GM23248 (cell line): Measurements from ENCODE around the gene TCF4. TPM values are rescaled to one million over a fixed set of nuclear protein-coding genes. Genes with fewer than 3 reads are reported as not detected.

Source experiments
- DNase-seq: peaks from one replicate; pipeline ENCODE4 v3.0.0-alpha.2; 2015
- H2AFZ ChIP-seq: fragments of 200-600 bp; sonication (generic); 2 replicates; pipeline ENCODE4 v1.6.1; 2016; ENCODE audit warnings: antibody characterized with exemption
- H3F3A ChIP-seq: fragments of 200-600 bp; sonication (generic); 2 replicates; pipeline ENCODE4 v1.6.1; 2016; ENCODE audit warnings: mild to moderate bottlenecking, antibody characterized with exemption, mixed run types; ENCODE audit not compliant: insufficient read depth
- H3K27ac ChIP-seq: fragments of 200-600 bp; sonication (generic); 2 replicates; pipeline ENCODE4 v1.5.1; 2016; ENCODE audit warnings: mild to moderate bottlenecking
- H3K27me3 ChIP-seq: fragments of 200-600 bp; sonication (generic); replicated peaks from 2 replicates; pipeline ENCODE4 v1.6.1; 2016; ENCODE audit warnings: mild to moderate bottlenecking; ENCODE audit not compliant: insufficient read depth
- H3K36me3 ChIP-seq: fragments of 200-600 bp; sonication (generic); 2 replicates; pipeline ENCODE4 v1.6.1; 2016; ENCODE audit warnings: low read depth, mild to moderate bottlenecking
- H3K4me1 ChIP-seq: fragments of 200-600 bp; sonication (generic); 2 replicates; pipeline ENCODE4 v1.6.1; 2016; ENCODE audit warnings: mild to moderate bottlenecking; ENCODE audit not compliant: insufficient read depth
- H3K4me2 ChIP-seq: fragments of 200-600 bp; sonication (generic); one replicate; pipeline ENCODE4 v1.6.1; 2016; ENCODE audit warnings: mild to moderate bottlenecking; ENCODE audit not compliant: unreplicated experiment
- H3K4me3 ChIP-seq: fragments of 200-600 bp; sonication (generic); 2 replicates; pipeline ENCODE4 v1.5.1; 2016; ENCODE audit warnings: mild to moderate bottlenecking
- H3K79me2 ChIP-seq: fragments of 200-600 bp; sonication (generic); 2 replicates; pipeline ENCODE4 v1.6.1; 2016; ENCODE audit warnings: mild to moderate bottlenecking; ENCODE audit not compliant: insufficient read depth
- H3K9ac ChIP-seq: fragments of 200-600 bp; sonication (generic); 2 replicates; pipeline ENCODE4 v1.6.1; 2016; ENCODE audit warnings: mild to moderate bottlenecking
- H3K9me2 ChIP-seq: fragments of 200-600 bp; sonication (generic); 2 replicates; pipeline ENCODE4 v1.6.1; 2016; ENCODE audit warnings: mixed run types, mild to moderate bottlenecking, moderate library complexity; ENCODE audit not compliant: insufficient read depth
- H3K9me3 ChIP-seq: fragments of 200-600 bp; sonication (generic); one replicate; pipeline ENCODE4 v1.6.1; 2017; ENCODE audit warnings: low read depth
- H4K20me1 ChIP-seq: fragments of 200-600 bp; sonication (generic); 2 replicates; pipeline ENCODE4 v1.6.0; 2016; ENCODE audit not compliant: insufficient read depth
- EZH2 ChIP-seq: fragments of 200-600 bp; sonication (generic); IDR thresholded peaks from 2 replicates; pipeline ENCODE4 v1.6.1; 2018; ENCODE audit warnings: antibody characterized with exemption, mild to moderate bottlenecking; ENCODE audit not compliant: insufficient read depth, poor library complexity, severe bottlenecking
- EZH2phosphoT487 ChIP-seq: fragments of 200-600 bp; sonication (generic); IDR thresholded peaks from 2 replicates; pipeline ENCODE4 v1.6.1; 2018; ENCODE audit warnings: antibody characterized with exemption, moderate library complexity, mild to moderate bottlenecking, low read depth; ENCODE audit not compliant: insufficient read depth
- WGBS, 2 experiments: methylation state at CpG; one replicate each; pipeline ENCODE4 v1.1.6; 2015 to 2017; ENCODE audit warnings: low lambda C conversion rate in 2 of 2, low coverage in 1 of 2; ENCODE audit errors: missing lambda C conversion rate in 2 of 2; 5-methylcytosine and 5-hydroxymethylcytosine counted together
- in situ Hi-C: fragments of 300-500 bp; cut with MboI; formaldehyde crosslinking; loops from 2 replicates; pipeline ENCODE4 v1.15.0; 2020
- polyA plus RNA-seq: library from polyadenylated mRNA; unstranded; fragments of >200 nt; fragmentation: Nextera tagmentation; extraction: Ambion mirVana; gene quantifications from 2 replicates; pipeline ENCODE4 v1.2.1, GENCODE V29; 2016
- total RNA-seq: library from RNA; depleted of rRNA; stranded (reverse); fragments of >200 nt; shearing (Covaris generic); gene quantifications from 2 replicates; pipeline ENCODE4 v1.2.3, GENCODE V29; 2014

Gene TCF4
- total and polyA plus RNA-seq, 2 experiments from 2014 or later: 54.5 to 59.3 TPM

DNA sequence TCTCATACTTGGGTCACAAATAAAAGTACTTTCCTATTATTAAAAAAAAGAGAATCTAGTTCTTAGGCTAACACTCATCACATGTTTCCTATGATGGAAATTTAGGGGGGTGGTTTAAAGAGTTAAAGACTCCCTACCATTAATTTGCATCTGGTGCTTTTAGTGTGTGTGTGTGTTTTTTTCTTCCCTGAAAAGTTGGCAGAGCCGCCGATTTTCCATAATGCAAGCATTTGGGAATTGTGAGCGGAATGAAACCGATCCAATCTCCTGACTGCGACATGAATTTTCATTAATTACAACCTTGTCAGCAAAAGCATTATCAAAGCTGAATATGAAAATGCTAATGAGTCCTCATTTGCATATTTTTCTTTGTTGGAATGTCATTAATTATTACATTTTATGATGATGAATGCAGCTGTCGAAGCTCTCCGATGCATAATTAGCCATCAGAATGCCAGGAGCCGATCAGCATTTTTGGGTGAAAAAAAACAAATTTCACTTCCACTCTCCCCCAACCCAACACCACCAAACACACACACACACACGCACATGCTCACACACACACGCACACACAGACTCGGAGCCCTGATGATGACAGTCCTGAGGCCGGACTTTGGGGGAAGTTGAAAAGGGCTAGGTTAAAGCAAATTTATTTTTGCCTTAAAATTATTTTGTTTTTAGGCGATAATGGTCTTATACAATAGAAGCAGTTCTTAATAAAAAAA is 165.4 kb downstream of the TCF4 start:
- Histone ChIP-seq H3K79me2 (peaks cover 91% of the 10 kb centered on the region), H3K27me3 (no peaks in the 10 kb centered on the region), H3K4me3 (peak overlapping the region; percentile 79), H3F3A (peaks cover 19% of the 10 kb centered on the region), H3K4me1 (peaks cover 37% of the 10 kb centered on the region), H3K9me2 (no peaks in the 10 kb centered on the region), H4K20me1 (no peaks in the 10 kb centered on the region), H3K9me3 (no peaks in the 10 kb centered on the region), H2AFZ (peak overlapping the region; percentile 78), H3K9ac (peak overlapping the region; percentile 80), H3K27ac (peak overlapping the region; percentile 59), H3K4me2 (peak overlapping the region; percentile 97), H3K36me3 (no peaks in the 10 kb centered on the region)
- 0 to 1% methylated on average over 13 of the region's 13 CpGs for WGBS, 2 experiments
- in situ Hi-C loops: loop anchor here (25.0 kb wide), 1 partner anchor 1140 kb away; no protein-coding TSS in a partner anchor
- peak; percentile 73 for DNase-seq
- no peak for TF ChIP-seq EZH2
- 0 out of 2 replicates have a peak, but pooled peaks have one; percentile 48 for TF ChIP-seq EZH2phosphoT487

DNA sequence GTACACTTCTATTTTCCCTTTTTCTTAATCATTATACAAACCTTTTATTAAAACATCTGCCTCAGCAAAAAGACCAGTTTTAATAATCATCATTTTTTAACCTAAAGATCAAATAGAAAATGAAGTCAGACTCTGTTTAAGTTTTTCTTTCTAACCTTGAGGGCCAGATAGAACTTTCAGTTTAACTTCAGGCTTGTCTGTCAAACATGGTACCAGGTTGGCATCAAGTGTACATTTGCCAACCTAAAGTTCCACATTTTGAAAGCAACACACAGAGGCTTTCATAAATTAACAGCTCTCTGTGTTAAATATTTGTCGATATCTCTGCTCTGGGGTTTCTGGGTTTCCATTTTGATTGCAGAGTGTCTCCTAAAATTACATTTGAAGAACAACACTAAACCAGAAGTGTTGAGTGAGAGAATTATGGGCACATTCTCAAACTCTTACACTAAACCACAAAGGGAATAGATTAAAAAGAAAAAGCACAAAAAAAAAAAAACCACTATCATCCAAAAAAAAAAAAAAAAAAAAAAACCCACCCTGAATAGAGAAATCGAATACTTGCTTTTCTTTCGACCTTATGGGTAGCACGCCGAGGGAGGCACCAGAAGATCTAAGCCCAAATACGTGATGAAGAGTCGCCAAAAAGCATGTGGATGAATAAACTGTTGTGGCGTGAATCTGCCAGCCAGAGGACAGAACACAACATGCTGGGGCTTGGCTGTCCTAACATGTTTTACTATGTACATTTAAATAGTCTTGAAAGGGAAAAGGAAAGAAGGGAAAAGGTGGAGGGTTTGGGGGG is 166.2 kb downstream of the TCF4 start:
- peak; percentile 77 for DNase-seq
- H3K4me3 ChIP-seq: peak overlapping the region; percentile 79
- in situ Hi-C loops: loop anchor here (25.0 kb wide), 1 partner anchor 1140 kb away; no protein-coding TSS in a partner anchor
- H3K9me3 ChIP-seq: no peaks in the 10 kb centered on the region
- H2AFZ ChIP-seq: peak overlapping the region; percentile 78
- H3K9ac ChIP-seq: peak overlapping the region; percentile 80
- H3F3A ChIP-seq: peaks cover 14% of the 10 kb centered on the region
- H3K4me2 ChIP-seq: peak overlapping the region; percentile 97
- H3K27me3 ChIP-seq: no peaks in the 10 kb centered on the region
- H4K20me1 ChIP-seq: no peaks in the 10 kb centered on the region
- H3K79me2 ChIP-seq: peaks cover 95% of the 10 kb centered on the region
- WGBS, 2 experiments: 1 to 2% methylated on average over 8 of the region's 8 CpGs
- H3K4me1 ChIP-seq: peaks cover 39% of the 10 kb centered on the region
- no peaks in the 10 kb centered on the region for H3K36me3 ChIP-seq
- H3K27ac ChIP-seq: peak overlapping the region; percentile 59
- no peaks in the 10 kb centered on the region for H3K9me2 ChIP-seq
- TF ChIP-seq EZH2phosphoT487 (no peak), EZH2 (no peak)

DNA sequence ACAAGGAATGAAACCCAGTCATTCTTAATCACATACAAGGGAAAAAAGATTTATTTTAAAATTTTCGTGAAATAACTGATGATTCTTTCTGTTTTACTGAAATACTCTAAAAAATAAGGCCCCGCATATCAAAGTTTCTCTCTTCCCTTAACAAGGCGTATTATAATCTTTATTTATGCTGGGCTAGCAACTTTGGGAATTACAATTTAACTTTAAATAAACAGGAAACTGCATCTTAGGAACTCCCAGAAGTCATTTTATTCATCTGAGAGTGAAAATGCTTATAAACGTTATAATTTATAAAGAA is 166.7 kb downstream of the TCF4 start:
- Histone ChIP-seq H3K9me3 (no peaks in the 10 kb centered on the region), H3K9ac (peak overlapping the region; percentile 80), H3K4me1 (peaks cover 44% of the 10 kb centered on the region), H3K27me3 (no peaks in the 10 kb centered on the region), H2AFZ (peak overlapping the region; percentile 78), H4K20me1 (no peaks in the 10 kb centered on the region), H3K9me2 (no peaks in the 10 kb centered on the region), H3F3A (peaks cover 14% of the 10 kb centered on the region), H3K4me2 (peak overlapping the region; percentile 97), H3K79me2 (peaks cover 96% of the 10 kb centered on the region), H3K27ac (peak overlapping the region; percentile 59), H3K36me3 (no peaks in the 10 kb centered on the region), H3K4me3 (peak overlapping the region; percentile 79)
- no peak for TF ChIP-seq EZH2
- no peak for TF ChIP-seq EZH2phosphoT487
- in situ Hi-C loops: loop anchor here (25.0 kb wide), 1 partner anchor 1141 kb away; no protein-coding TSS in a partner anchor
- DNase-seq: no peak
- 22 to 24% methylated on average over 4 of the region's 4 CpGs for WGBS, 2 experiments

DNA sequence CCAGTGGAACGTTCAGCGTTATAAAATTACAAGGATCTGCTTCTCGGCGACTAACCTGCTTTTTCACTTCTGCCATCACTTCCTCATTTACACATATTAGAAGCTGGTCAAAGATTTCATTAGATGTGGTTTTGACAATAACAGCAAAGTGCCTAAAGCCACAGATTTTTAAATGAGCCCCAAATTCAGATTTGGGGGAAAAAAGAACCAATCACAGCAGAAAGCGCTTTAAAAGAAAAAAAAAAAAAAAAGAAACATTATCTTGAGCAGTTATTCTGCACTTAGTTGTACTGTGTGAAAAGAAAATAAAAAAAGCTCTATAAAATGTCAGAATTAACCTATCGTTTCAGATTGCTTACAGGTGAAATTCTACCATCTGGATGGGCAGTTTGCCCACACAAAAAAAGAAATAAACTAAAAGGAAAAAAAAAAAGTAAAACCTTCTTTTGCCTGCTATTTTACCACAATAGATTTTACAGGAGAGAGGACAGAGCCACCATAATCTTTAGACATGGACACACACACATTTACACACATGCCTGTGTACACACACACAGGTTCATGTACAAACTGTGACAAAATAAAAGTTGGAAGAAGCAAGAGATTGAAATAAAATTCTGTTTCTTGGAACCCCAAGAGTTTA is 167.2 kb downstream of the TCF4 start:
- Histone ChIP-seq H3K9me2 (no peaks in the 10 kb centered on the region), H2AFZ (peak overlapping the region; percentile 78), H3K27ac (peak overlapping the region; percentile 59), H3K9me3 (no peaks in the 10 kb centered on the region), H3K4me3 (peak overlapping the region; percentile 79), H3K4me1 (peaks cover 45% of the 10 kb centered on the region), H3K9ac (peak overlapping the region; percentile 80), H3K27me3 (no peaks in the 10 kb centered on the region), H4K20me1 (no peaks in the 10 kb centered on the region), H3F3A (peaks cover 14% of the 10 kb centered on the region), H3K79me2 (peaks cover 98% of the 10 kb centered on the region), H3K4me2 (peak overlapping the region; percentile 97), H3K36me3 (no peaks in the 10 kb centered on the region)
- TF ChIP-seq EZH2 (no peak), EZH2phosphoT487 (no peak)
- peak; percentile 20 for DNase-seq
- in situ Hi-C loops: loop anchor here (25.0 kb wide), 1 partner anchor 1142 kb away; no protein-coding TSS in a partner anchor
- WGBS, 2 experiments: 4 to 5% methylated on average over 6 of the region's 6 CpGs
